ENCODE results near the gene SELL.

GRCh38 chr1:169725930-169726329, 14.5 kb upstream of the SELL start:
- TF ChIP-seq, protein P1, sequence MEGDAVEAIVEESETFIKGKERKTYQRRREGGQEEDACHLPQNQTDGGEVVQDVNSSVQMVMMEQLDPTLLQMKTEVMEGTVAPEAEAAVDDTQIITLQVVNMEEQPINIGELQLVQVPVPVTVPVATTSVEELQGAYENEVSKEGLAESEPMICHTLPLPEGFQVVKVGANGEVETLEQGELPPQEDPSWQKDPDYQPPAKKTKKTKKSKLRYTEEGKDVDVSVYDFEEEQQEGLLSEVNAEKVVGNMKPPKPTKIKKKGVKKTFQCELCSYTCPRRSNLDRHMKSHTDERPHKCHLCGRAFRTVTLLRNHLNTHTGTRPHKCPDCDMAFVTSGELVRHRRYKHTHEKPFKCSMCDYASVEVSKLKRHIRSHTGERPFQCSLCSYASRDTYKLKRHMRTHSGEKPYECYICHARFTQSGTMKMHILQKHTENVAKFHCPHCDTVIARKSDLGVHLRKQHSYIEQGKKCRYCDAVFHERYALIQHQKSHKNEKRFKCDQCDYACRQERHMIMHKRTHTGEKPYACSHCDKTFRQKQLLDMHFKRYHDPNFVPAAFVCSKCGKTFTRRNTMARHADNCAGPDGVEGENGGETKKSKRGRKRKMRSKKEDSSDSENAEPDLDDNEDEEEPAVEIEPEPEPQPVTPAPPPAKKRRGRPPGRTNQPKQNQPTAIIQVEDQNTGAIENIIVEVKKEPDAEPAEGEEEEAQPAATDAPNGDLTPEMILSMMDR (IDR thresholded peaks at IDR 0.05), result no peak
- no peak for TF ChIP-seq POLR2A (IDR thresholded peaks at IDR 0.05)
